Vagina (tissue), 2 donors: Measurements from ENCODE around the gene TEAD3. TPM values are rescaled to one million over a fixed set of nuclear protein-coding genes. Genes with fewer than 3 reads are reported as not detected.

Experiments used
- DNase-seq, 2 donors: peaks; one replicate each; pipeline ENCODE4 v3.0.0-alpha.2; 2017; ENCODE audit errors: extremely low spot score in 2 of 2
- H3K27ac ChIP-seq: fragments of 200-600 bp; sonication (generic); one replicate; pipeline ENCODE4 v1.5.1; 2019
- H3K27me3 ChIP-seq: fragments of 200-600 bp; sonication (generic); one replicate; pipeline ENCODE4 v1.5.1; 2019
- H3K36me3 ChIP-seq, 2 donors: fragments of 200-600 bp; sonication (generic); one replicate each; pipeline ENCODE4 v1.5.1; 2017 to 2019
- H3K4me1 ChIP-seq: fragments of 200-600 bp; sonication (generic); one replicate; pipeline ENCODE4 v1.5.1; 2019
- H3K4me3 ChIP-seq, 2 donors: fragments of 200-600 bp; sonication (generic); 1 replicate in 1 of 2; 2 replicates in 1 of 2; pipeline ENCODE4 v1.5.1; 2016 to 2019
- H3K9me3 ChIP-seq: fragments of 200-600 bp; sonication (generic); one replicate; pipeline ENCODE4 v1.5.1; 2019
- CTCF ChIP-seq, 3 experiments: fragments of 450-650 bp in 2 of 3; fragments of 200-600 bp in 1 of 3; sonication (generic) in 1 of 3; IDR thresholded peaks; one replicate each; pipeline ENCODE4 v1.5.1; 2017 to 2019; ENCODE audit warnings: antibody characterized with exemption in 3 of 3, mild to moderate bottlenecking in 2 of 3, moderate library complexity in 2 of 3
- POLR2A ChIP-seq, 2 donors: fragments of 450-650 bp; IDR thresholded peaks; one replicate each; pipeline ENCODE4 v1.6.1; 2017; ENCODE audit warnings: antibody characterized with exemption in 2 of 2, mild to moderate bottlenecking in 2 of 2, moderate library complexity in 2 of 2
- POLR2AphosphoS5 ChIP-seq, 2 donors: sonication (generic); formaldehyde crosslinking; IDR thresholded peaks; one replicate each; pipeline ENCODE4 v1.9.0; 2017; ENCODE audit warnings: antibody characterized with exemption in 2 of 2, mild to moderate bottlenecking in 2 of 2, low read depth in 1 of 2; ENCODE audit not compliant: insufficient read depth in 1 of 2
- intact Hi-C: fragments of 100-400 bp; cut with DNase I; formaldehyde crosslinking; loops from one replicate; pipeline ENCODE4 v1.15.1; 2023
- microRNA-seq: library from miRNA; unstranded; fragments of <30 nt; microRNA quantifications from one replicate; pipeline ENCODE4, GENCODE V29; 2017; ENCODE audit warnings: borderline number of aligned reads, borderline replicate concordance
- small RNA-seq: library from RNA; depleted of rRNA; stranded (forward); fragments of <200 nt; gene quantifications from one replicate; pipeline ENCODE3, GENCODE V24; 2016
- total RNA-seq: library from RNA; depleted of rRNA; stranded (reverse); fragments of >200 nt; gene quantifications from one replicate; pipeline ENCODE4 v1.2.3, GENCODE V29; 2016

TEAD3 gene
- total RNA-seq, 1 donor from 2014 or later, result 29.0 TPM

GRCh38 chr6:35426074-35426473, 70.8 kb downstream of the TEAD3 start:
- TF ChIP-seq CTCF (IDR thresholded peaks at IDR 0.05), result no peak
- TF ChIP-seq POLR2AphosphoS5 (IDR thresholded peaks at IDR 0.05; ENCODE audit: insufficient read depth in 1 of 2, low read depth in 1 of 2), result no peak
- no peak for TF ChIP-seq POLR2A (IDR thresholded peaks at IDR 0.05)

GRCh38 chr6:35425284-35425683, 71.6 kb downstream of the TEAD3 start:
- no peak overlapping the region for H3K4me3 ChIP-seq
- TF ChIP-seq POLR2A (IDR thresholded peaks at IDR 0.05) (no peak), POLR2AphosphoS5 (IDR thresholded peaks at IDR 0.05; ENCODE audit: insufficient read depth in 1 of 2, low read depth in 1 of 2) (no peak), CTCF (IDR thresholded peaks at IDR 0.05) (no peak)
- H3K27me3 ChIP-seq, result no peaks in the 10 kb centered on the region
- DNase-seq, result no peak
- H3K36me3 ChIP-seq, result peaks cover 0 to 45% of the 10 kb centered on the region in 2 donors
- intact Hi-C loops, result no loop called here
- H3K4me1 ChIP-seq, result no peaks in the 10 kb centered on the region
- H3K27ac ChIP-seq, result no peak overlapping the region
- H3K9me3 ChIP-seq, result no peaks in the 10 kb centered on the region

More at GRCh38 chr6:35426074-35426473, 70.8 kb downstream of the TEAD3 start:
- Histone ChIP-seq H3K36me3 (peaks cover 0 to 45% of the 10 kb centered on the region in 2 donors), H3K9me3 (no peaks in the 10 kb centered on the region), H3K27ac (no peak overlapping the region), H3K4me3 (no peak overlapping the region), H3K27me3 (no peaks in the 10 kb centered on the region), H3K4me1 (no peaks in the 10 kb centered on the region)
- DNase-seq, result no peak
- intact Hi-C loops, result no loop called here

Small RNA genes within 50 kb of the gene (microRNA-seq; reads per million reads assigned to microRNA genes)
- not detected for gene MIR7111

Small RNA genes within 50 kb of the gene (small RNA-seq; reads per million reads assigned to genes)
- not detected for gene MIR7111

Other genes with a start within 250 kb of the TEAD3 start
- gene ZNF76, start 237.3 kb downstream of the TEAD3 start, total RNA-seq, result 39.0 TPM
- gene DEF6, start 199.3 kb downstream of the TEAD3 start, total RNA-seq, result 23.1 TPM
- gene PPARD, start 154.5 kb downstream of the TEAD3 start, total RNA-seq, result 21.9 TPM
- gene FANCE, start 44.7 kb downstream of the TEAD3 start, total RNA-seq, result 10.1 TPM
- 2,013 TPM for gene RPL10A, start 28.7 kb downstream of the TEAD3 start, total RNA-seq
- not detected for gene TULP1, start 15.8 kb upstream of the TEAD3 start, total RNA-seq
- 246 TPM for gene FKBP5, start 191.8 kb upstream of the TEAD3 start, total RNA-seq
- not detected for gene ARMC12, start 240.0 kb upstream of the TEAD3 start, total RNA-seq